Measurements from ENCODE around the gene SPATA19. TPM values are rescaled to one million over a fixed set of nuclear protein-coding genes. Genes with fewer than 3 reads are reported as not detected.
A peak's percentile ranks its signal among the peaks of the same experiment; 100 is the strongest.

SPATA19 gene
- total and polyA plus RNA-seq, 7 experiments from 2014 or later, result not detected

- no peak for DNase-seq
Measured at GRCh38 chr11:133840479-133840941, 4.8 kb downstream of the SPATA19 start.

GRCh38 chr11:133835593-133836548 is 9.4 kb downstream of the SPATA19 start:
- no peak overlapping the region for H3K4me3 Mint-ChIP-seq
- Histone ChIP-seq H3K27ac (ENCODE audit: low read depth, low read length) (no peak overlapping the region), H3K9me3 (ENCODE audit: control insufficient read depth in 2 of 3, low read length in 3 of 3) (no peaks in the 10 kb centered on the region), H3K36me3 (ENCODE audit: control insufficient read depth in 2 of 3, insufficient read depth in 3 of 3, low read length in 3 of 3) (no peaks in the 10 kb centered on the region), H3K4me3 (ENCODE audit: low read length) (no peak overlapping the region), H3K4me1 (ENCODE audit: control insufficient read depth in 2 of 2, insufficient read depth in 2 of 2, low read length in 2 of 2) (no peaks in the 10 kb centered on the region), H3K27me3 (ENCODE audit: control insufficient read depth in 2 of 2, insufficient read depth in 2 of 2, low read length in 2 of 2) (no peaks in the 10 kb centered on the region)
- ChIA-PET POLR2A (no interaction called here), CTCF (no interaction called here)
- peaks cover 3 to 14% (median 5%) of the 10 kb centered on the region in 7 donors for H3K4me1 Mint-ChIP-seq
- peaks cover 0 to 59% (median 6%) of the 10 kb centered on the region in 5 donors for H3K27me3 Mint-ChIP-seq
- H3K36me3 Mint-ChIP-seq, result no peaks in the 10 kb centered on the region
- no peak overlapping the region for H3K27ac Mint-ChIP-seq
- DNase-seq, result no peak
- intact Hi-C loops (cut with micrococcal nuclease), result loop anchor here in 1 of 2 donors (1.0 kb wide), 1 partner anchor 758 kb away; no protein-coding TSS in a partner anchor
- no peak for ATAC-seq
- H3K9me3 Mint-ChIP-seq, result peaks cover 0 to 4% (median 0%) of the 10 kb centered on the region in 11 donors

More at GRCh38 chr11:133840479-133840941, 4.8 kb downstream of the SPATA19 start:
- no peaks in the 10 kb centered on the region for H3K27me3 ChIP-seq (ENCODE audit: control insufficient read depth in 2 of 2, insufficient read depth in 2 of 2, low read length in 2 of 2)
- intact Hi-C loops (cut with micrococcal nuclease), result no loop called here
- H3K4me1 ChIP-seq (ENCODE audit: control insufficient read depth in 2 of 2, insufficient read depth in 2 of 2, low read length in 2 of 2), result no peaks in the 10 kb centered on the region
- H3K36me3 ChIP-seq (ENCODE audit: control insufficient read depth in 2 of 3, insufficient read depth in 3 of 3, low read length in 3 of 3), result no peaks in the 10 kb centered on the region
- Mint-ChIP-seq H3K27me3 (peaks cover 3 to 39% (median 31%) of the 10 kb centered on the region in 5 donors), H3K4me1 (no peaks in the 10 kb centered on the region), H3K27ac (no peak overlapping the region), H3K9me3 (peaks cover 0 to 4% (median 0%) of the 10 kb centered on the region in 11 donors), H3K4me3 (no peak overlapping the region), H3K36me3 (no peaks in the 10 kb centered on the region)
- H3K27ac ChIP-seq (ENCODE audit: low read depth, low read length), result no peak overlapping the region
- CTCF ChIA-PET, result no interaction called here
- no peak overlapping the region for H3K4me3 ChIP-seq (ENCODE audit: low read length)
- no peaks in the 10 kb centered on the region for H3K9me3 ChIP-seq (ENCODE audit: control insufficient read depth in 2 of 3, low read length in 3 of 3)
- no peak for ATAC-seq
- POLR2A ChIA-PET, result no interaction called here

GRCh38 chr11:133834682-133835592 is 10.4 kb downstream of the SPATA19 start:
- ATAC-seq (no peak), DNase-seq (peak in 5 of 9 donors; percentile 15 to 60 (median 26))
- Histone ChIP-seq H3K27me3 (ENCODE audit: control insufficient read depth in 2 of 2, insufficient read depth in 2 of 2, low read length in 2 of 2) (no peaks in the 10 kb centered on the region), H3K9me3 (ENCODE audit: control insufficient read depth in 2 of 3, low read length in 3 of 3) (no peaks in the 10 kb centered on the region), H3K4me3 (ENCODE audit: low read length) (no peak overlapping the region), H3K27ac (ENCODE audit: low read depth, low read length) (no peak overlapping the region), H3K36me3 (ENCODE audit: control insufficient read depth in 2 of 3, insufficient read depth in 3 of 3, low read length in 3 of 3) (no peaks in the 10 kb centered on the region), H3K4me1 (ENCODE audit: control insufficient read depth in 2 of 2, insufficient read depth in 2 of 2, low read length in 2 of 2) (no peaks in the 10 kb centered on the region)
- H3K9me3 Mint-ChIP-seq, result peaks cover 0 to 4% (median 0%) of the 10 kb centered on the region in 11 donors
- H3K36me3 Mint-ChIP-seq, result no peaks in the 10 kb centered on the region
- no peak overlapping the region for H3K4me3 Mint-ChIP-seq
- intact Hi-C loops (cut with micrococcal nuclease), result loop anchor here in 1 of 2 donors (1.0 kb wide), 1 partner anchor 757 kb away; no protein-coding TSS in a partner anchor
- peak overlapping the region in 1 of 9 donors; percentile 28 for H3K27ac Mint-ChIP-seq
- H3K4me1 Mint-ChIP-seq, result peaks cover 3 to 14% (median 5%) of the 10 kb centered on the region in 7 donors
- POLR2A ChIA-PET, result no interaction called here
- CTCF ChIA-PET, result no interaction called here
- peaks cover 0 to 66% (median 6%) of the 10 kb centered on the region in 5 donors for H3K27me3 Mint-ChIP-seq

GRCh38 chr11:133833898-133834681 is 11.2 kb downstream of the SPATA19 start:
- DNase-seq, result no peak
- no peak overlapping the region for H3K27ac Mint-ChIP-seq
- H3K4me1 Mint-ChIP-seq, result peaks cover 3 to 14% (median 5%) of the 10 kb centered on the region in 7 donors
- POLR2A ChIA-PET, result no interaction called here
- H3K4me3 ChIP-seq (ENCODE audit: low read length), result no peak overlapping the region
- ATAC-seq, result no peak
- peaks cover 0 to 4% (median 0%) of the 10 kb centered on the region in 11 donors for H3K9me3 Mint-ChIP-seq
- intact Hi-C loops (cut with micrococcal nuclease), result no loop called here
- no peak overlapping the region for H3K27ac ChIP-seq (ENCODE audit: low read depth, low read length)
- no peaks in the 10 kb centered on the region for H3K4me1 ChIP-seq (ENCODE audit: control insufficient read depth in 2 of 2, insufficient read depth in 2 of 2, low read length in 2 of 2)
- H3K27me3 ChIP-seq (ENCODE audit: control insufficient read depth in 2 of 2, insufficient read depth in 2 of 2, low read length in 2 of 2), result no peaks in the 10 kb centered on the region
- H3K4me3 Mint-ChIP-seq, result no peak overlapping the region
- H3K36me3 ChIP-seq (ENCODE audit: control insufficient read depth in 2 of 3, insufficient read depth in 3 of 3, low read length in 3 of 3), result no peaks in the 10 kb centered on the region
- no peaks in the 10 kb centered on the region for H3K9me3 ChIP-seq (ENCODE audit: control insufficient read depth in 2 of 3, low read length in 3 of 3)
- peaks cover 0 to 74% (median 8%) of the 10 kb centered on the region in 5 donors for H3K27me3 Mint-ChIP-seq
- CTCF ChIA-PET, result no interaction called here
- H3K36me3 Mint-ChIP-seq, result no peaks in the 10 kb centered on the region

GRCh38 chr11:133832991-133833897 is 12.1 kb downstream of the SPATA19 start:
- H3K4me3 Mint-ChIP-seq, result no peak overlapping the region
- peaks cover 0 to 4% (median 0%) of the 10 kb centered on the region in 11 donors for H3K9me3 Mint-ChIP-seq
- H3K36me3 ChIP-seq (ENCODE audit: control insufficient read depth in 2 of 3, insufficient read depth in 3 of 3, low read length in 3 of 3), result no peaks in the 10 kb centered on the region
- no peaks in the 10 kb centered on the region for H3K4me1 ChIP-seq (ENCODE audit: control insufficient read depth in 2 of 2, insufficient read depth in 2 of 2, low read length in 2 of 2)
- POLR2A ChIA-PET, result no interaction called here
- no peak overlapping the region for H3K27ac Mint-ChIP-seq
- H3K4me1 Mint-ChIP-seq, result peaks cover 3 to 14% (median 5%) of the 10 kb centered on the region in 7 donors
- CTCF ChIA-PET, result no interaction called here
- ATAC-seq (no peak), DNase-seq (no peak)
- H3K27ac ChIP-seq (ENCODE audit: low read depth, low read length), result no peak overlapping the region
- H3K4me3 ChIP-seq (ENCODE audit: low read length), result no peak overlapping the region
- H3K27me3 ChIP-seq (ENCODE audit: control insufficient read depth in 2 of 2, insufficient read depth in 2 of 2, low read length in 2 of 2), result no peaks in the 10 kb centered on the region
- intact Hi-C loops (cut with micrococcal nuclease), result no loop called here
- H3K36me3 Mint-ChIP-seq, result no peaks in the 10 kb centered on the region
- H3K9me3 ChIP-seq (ENCODE audit: control insufficient read depth in 2 of 3, low read length in 3 of 3), result no peaks in the 10 kb centered on the region
- H3K27me3 Mint-ChIP-seq, result peaks cover 0 to 79% (median 14%) of the 10 kb centered on the region in 5 donors

All from naive thymus-derived CD4-positive, alpha-beta T cell (primary cell).